ENCODE results near the gene RBMS1. TPM values are rescaled to one million over a fixed set of nuclear protein-coding genes. Genes with fewer than 3 reads are reported as not detected.

Gene RBMS1
- total RNA-seq, 1 donor from 2014 or later, result 28.4 TPM

DNA sequence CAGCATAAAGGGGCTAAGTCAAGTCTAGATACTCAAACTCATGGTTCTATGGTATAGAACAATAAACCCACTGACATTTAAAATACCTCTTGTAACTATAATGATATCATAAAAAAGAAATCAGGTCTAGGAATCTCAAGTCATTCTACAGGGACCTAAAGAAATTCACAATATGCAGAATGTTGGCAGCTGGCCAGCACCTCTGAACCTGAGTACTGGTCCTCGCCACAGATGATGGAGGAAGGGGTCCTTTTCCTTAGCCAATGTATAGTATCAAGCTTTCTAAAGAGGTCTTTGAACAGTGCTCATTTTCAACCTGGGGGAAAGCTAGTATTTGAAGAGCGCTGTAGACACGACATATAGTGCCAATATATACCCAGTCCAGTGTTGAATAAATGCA lies 185.1 kb downstream of the RBMS1 start:
- H3K36me3 Mint-ChIP-seq (ENCODE audit: low read depth), result peaks cover 5% of the 10 kb centered on the region
- no peaks in the 10 kb centered on the region for H3K27me3 Mint-ChIP-seq (ENCODE audit: low read depth)
- peaks cover 18% of the 10 kb centered on the region for H3K4me1 Mint-ChIP-seq

DNA sequence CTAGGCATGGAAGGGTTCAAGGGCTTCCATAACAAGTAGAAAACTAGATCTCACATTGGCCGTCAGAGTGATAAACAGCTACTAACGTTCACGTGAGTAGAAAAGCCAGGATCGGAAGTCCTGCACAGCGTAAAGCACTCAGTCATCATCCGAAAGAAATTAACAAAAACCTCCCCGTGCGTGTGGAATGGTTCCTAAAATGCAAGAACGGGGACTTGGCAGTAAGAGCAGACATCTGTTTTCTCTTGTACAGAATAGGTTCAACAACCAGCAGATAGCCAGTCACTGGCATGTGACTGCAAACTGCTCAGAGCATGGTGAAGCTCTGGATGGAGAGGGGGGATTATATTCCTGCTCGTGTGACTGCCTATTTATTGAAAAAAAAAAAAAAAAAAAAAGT lies 186.6 kb downstream of the RBMS1 start:
- Mint-ChIP-seq H3K9me3 (no peaks in the 10 kb centered on the region), H3K27me3 (ENCODE audit: low read depth) (no peaks in the 10 kb centered on the region), H3K27ac (ENCODE audit: unreplicated experiment) (peak overlapping the region; percentile 6), H3K4me1 (peaks cover 12% of the 10 kb centered on the region), H3K4me3 (no peak overlapping the region), H3K36me3 (ENCODE audit: low read depth) (peaks cover 11% of the 10 kb centered on the region)
- no peak for DNase-seq (ENCODE audit: low read depth, low spot score)
- TF ChIP-seq, protein P1, sequence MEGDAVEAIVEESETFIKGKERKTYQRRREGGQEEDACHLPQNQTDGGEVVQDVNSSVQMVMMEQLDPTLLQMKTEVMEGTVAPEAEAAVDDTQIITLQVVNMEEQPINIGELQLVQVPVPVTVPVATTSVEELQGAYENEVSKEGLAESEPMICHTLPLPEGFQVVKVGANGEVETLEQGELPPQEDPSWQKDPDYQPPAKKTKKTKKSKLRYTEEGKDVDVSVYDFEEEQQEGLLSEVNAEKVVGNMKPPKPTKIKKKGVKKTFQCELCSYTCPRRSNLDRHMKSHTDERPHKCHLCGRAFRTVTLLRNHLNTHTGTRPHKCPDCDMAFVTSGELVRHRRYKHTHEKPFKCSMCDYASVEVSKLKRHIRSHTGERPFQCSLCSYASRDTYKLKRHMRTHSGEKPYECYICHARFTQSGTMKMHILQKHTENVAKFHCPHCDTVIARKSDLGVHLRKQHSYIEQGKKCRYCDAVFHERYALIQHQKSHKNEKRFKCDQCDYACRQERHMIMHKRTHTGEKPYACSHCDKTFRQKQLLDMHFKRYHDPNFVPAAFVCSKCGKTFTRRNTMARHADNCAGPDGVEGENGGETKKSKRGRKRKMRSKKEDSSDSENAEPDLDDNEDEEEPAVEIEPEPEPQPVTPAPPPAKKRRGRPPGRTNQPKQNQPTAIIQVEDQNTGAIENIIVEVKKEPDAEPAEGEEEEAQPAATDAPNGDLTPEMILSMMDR (conservative IDR thresholded peaks at IDR 0.05), result no peak

More for the DNA sequence above, 185.1 kb downstream of the RBMS1 start:
- Mint-ChIP-seq H3K9me3 (no peaks in the 10 kb centered on the region), H3K4me3 (no peak overlapping the region), H3K27ac (ENCODE audit: unreplicated experiment) (no peak overlapping the region)
- TF ChIP-seq, protein P1 (conservative IDR thresholded peaks at IDR 0.05), result no peak
- DNase-seq (ENCODE audit: low read depth, low spot score), result no peak

- TF ChIP-seq, protein P1 (conservative IDR thresholded peaks at IDR 0.05), result no peak
- Mint-ChIP-seq H3K36me3 (ENCODE audit: low read depth) (peaks cover 11% of the 10 kb centered on the region), H3K4me1 (peaks cover 12% of the 10 kb centered on the region), H3K4me3 (no peak overlapping the region), H3K27me3 (ENCODE audit: low read depth) (no peaks in the 10 kb centered on the region), H3K9me3 (no peaks in the 10 kb centered on the region), H3K27ac (ENCODE audit: unreplicated experiment) (no peak overlapping the region)
- no peak for DNase-seq (ENCODE audit: low read depth, low spot score)
These were observed 188.4 kb downstream of the RBMS1 start for GRCh38 chr2:160305081-160305750.

DNA sequence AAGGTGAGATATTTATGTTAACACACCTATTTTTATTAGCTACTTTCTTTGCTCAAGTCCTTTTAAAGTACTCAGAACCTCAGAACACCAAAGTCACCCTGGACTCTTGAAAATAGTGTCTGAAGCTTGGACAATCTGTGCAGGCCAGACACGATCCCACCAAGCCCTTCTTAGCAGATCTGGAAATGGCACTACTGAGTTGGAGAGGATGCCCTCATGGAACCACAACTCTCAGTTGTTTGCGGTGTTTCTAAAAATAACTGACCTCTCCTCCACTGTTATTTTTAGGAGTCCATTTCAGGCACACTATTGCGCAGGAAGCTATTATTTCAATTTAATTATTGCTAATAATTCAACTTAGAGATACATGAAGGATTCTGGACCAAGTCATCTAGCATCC lies 190.1 kb downstream of the RBMS1 start:
- TF ChIP-seq, protein P1 (conservative IDR thresholded peaks at IDR 0.05), result no peak
- Mint-ChIP-seq H3K4me3 (no peak overlapping the region), H3K27ac (ENCODE audit: unreplicated experiment) (peak overlapping the region; percentile 27), H3K36me3 (ENCODE audit: low read depth) (peaks cover 24% of the 10 kb centered on the region), H3K9me3 (no peaks in the 10 kb centered on the region), H3K27me3 (ENCODE audit: low read depth) (no peaks in the 10 kb centered on the region), H3K4me1 (peaks cover 6% of the 10 kb centered on the region)
- no peak for DNase-seq (ENCODE audit: low read depth, low spot score)

DNA sequence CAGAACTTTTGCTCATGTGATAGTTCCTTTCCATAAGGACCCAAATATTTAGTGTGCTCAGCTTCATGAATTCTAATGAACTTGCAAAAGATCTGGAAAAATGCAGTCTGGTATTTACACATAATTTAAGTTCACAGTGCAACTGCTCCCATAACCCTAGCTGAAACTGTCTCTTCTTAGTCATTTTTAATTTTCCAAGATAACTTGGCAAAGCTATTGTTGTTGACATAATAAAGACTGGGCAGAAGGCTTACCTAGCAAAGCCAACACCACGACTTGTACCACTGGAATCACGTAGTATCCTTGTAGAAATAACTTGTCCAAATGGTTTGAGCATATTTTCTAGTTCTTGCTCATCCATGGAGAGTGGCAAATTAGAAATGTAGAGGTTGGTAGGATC lies 190.5 kb downstream of the RBMS1 start:
- Mint-ChIP-seq H3K36me3 (ENCODE audit: low read depth) (peaks cover 28% of the 10 kb centered on the region), H3K4me1 (peaks cover 6% of the 10 kb centered on the region), H3K27me3 (ENCODE audit: low read depth) (no peaks in the 10 kb centered on the region), H3K27ac (ENCODE audit: unreplicated experiment) (no peak overlapping the region), H3K4me3 (no peak overlapping the region), H3K9me3 (no peaks in the 10 kb centered on the region)
- TF ChIP-seq, protein P1 (conservative IDR thresholded peaks at IDR 0.05), result no peak
- DNase-seq (ENCODE audit: low read depth, low spot score), result no peak
